ENCODE measurements around the gene DCANP1. TPM values are rescaled to one million over a fixed set of nuclear protein-coding genes. Genes with fewer than 3 reads are reported as not detected.

Gene DCANP1
- total and polyA plus RNA-seq, 4 donors, result 0.05 TPM; not detected in 3

DNA sequence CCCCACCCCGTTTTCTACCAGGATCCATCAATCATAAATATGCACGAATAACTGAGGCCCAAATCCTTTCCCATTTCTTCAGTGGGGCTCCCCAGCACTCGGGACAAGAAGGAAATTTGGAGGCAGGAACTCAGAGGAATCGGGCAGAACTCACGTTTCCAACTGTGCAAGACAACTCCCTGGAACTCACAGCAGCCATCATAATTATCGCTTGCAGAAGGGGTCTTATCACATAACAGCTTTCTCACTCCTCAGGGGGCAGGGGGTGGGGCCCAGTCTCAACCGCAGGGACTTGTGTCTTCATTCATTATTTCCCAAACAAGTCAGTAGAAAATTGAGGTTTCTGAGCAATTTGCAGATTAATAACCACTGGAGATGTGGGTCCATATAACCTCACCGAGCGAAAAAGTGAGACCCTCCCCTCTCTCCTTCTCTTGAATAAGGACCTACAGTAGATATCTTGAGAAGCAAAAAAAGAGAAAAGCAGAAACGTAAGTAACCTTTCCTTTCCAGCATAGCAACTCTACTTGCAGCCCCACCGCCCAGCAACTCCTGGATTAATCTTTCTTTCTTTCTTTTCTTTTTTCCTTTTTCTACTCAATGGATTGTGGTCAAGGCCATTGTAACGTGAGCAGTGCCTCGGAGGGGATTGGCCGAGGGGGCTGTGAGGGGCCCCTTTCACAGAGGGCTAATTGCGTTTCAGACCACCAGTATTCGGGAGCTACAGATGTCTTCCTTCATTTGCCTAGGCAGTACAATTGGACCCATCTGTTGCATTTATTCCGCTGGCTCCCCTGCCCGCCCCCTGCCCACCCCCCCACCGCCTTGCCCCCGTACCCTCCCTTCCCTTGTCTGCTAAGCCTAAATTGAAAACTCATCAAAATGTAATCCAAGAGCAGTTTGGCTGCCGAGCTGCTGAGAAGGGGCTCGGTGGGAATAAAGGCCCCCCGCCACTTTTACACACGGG, 29.8 kb upstream of the DCANP1 start:
- H3K36me3 ChIP-seq (ENCODE audit: control insufficient read depth in 4 of 4, insufficient read depth in 3 of 4, low read depth in 1 of 4, low read length in 3 of 4), result no peaks in the 10 kb centered on the region

DNA sequence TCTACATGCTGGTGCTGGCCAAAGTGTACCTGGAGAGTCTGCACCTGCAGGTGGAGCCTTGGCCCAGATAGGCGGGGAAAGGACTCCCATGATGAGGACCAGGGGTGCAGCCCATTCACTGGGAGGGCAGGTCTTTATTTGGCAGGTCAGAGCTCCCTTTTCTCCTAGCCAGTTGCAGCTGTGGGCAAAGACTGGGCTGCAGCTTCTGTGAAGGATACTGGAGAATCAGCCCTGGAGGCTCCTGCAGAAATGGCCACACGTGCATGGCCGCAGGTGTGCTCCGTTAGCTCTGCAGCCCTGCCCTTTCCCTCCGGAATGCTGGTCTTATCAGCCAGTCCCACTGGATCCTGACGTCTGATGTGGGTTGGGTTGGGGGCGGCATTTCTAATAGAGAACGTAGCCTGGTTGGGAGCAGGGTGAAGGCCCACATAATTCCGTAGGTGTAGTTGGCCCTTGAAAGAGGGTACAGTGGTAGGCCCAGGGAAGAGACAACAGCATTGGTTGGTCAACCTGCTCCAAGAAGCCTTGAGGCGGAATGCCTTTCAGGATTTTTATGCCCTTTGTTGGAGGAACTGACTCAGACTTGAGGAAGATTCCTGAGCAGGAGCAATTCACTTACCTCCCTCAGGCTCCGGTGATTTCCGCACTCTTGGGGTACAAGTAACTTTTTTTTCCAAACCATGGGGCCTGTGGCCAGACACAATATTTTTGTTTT, 27.0 kb upstream of the DCANP1 start:
- Histone ChIP-seq H3K9ac (ENCODE audit: low read depth in 1 of 2, low read length in 2 of 2) (no peak overlapping the region), H3K27ac (ENCODE audit: low read depth in 1 of 2, low read length in 2 of 2) (no peak overlapping the region), H3K36me3 (ENCODE audit: control insufficient read depth in 4 of 4, insufficient read depth in 3 of 4, low read depth in 1 of 4, low read length in 3 of 4) (no peaks in the 10 kb centered on the region), H3K27me3 (ENCODE audit: control insufficient read depth in 4 of 4, insufficient read depth in 4 of 4, low read length in 3 of 4) (peaks cover 0 to 2% (median 0%) of the 10 kb centered on the region in 4 donors), H3K4me3 (ENCODE audit: low read depth in 1 of 3, low read length in 3 of 3) (no peak overlapping the region), H3K4me1 (ENCODE audit: control insufficient read depth in 4 of 4, insufficient read depth in 4 of 4, low read length in 3 of 4) (no peaks in the 10 kb centered on the region), H3K9me3 (ENCODE audit: control insufficient read depth in 4 of 4, low read length in 3 of 4) (no peaks in the 10 kb centered on the region)
- TF ChIP-seq, protein P1, sequence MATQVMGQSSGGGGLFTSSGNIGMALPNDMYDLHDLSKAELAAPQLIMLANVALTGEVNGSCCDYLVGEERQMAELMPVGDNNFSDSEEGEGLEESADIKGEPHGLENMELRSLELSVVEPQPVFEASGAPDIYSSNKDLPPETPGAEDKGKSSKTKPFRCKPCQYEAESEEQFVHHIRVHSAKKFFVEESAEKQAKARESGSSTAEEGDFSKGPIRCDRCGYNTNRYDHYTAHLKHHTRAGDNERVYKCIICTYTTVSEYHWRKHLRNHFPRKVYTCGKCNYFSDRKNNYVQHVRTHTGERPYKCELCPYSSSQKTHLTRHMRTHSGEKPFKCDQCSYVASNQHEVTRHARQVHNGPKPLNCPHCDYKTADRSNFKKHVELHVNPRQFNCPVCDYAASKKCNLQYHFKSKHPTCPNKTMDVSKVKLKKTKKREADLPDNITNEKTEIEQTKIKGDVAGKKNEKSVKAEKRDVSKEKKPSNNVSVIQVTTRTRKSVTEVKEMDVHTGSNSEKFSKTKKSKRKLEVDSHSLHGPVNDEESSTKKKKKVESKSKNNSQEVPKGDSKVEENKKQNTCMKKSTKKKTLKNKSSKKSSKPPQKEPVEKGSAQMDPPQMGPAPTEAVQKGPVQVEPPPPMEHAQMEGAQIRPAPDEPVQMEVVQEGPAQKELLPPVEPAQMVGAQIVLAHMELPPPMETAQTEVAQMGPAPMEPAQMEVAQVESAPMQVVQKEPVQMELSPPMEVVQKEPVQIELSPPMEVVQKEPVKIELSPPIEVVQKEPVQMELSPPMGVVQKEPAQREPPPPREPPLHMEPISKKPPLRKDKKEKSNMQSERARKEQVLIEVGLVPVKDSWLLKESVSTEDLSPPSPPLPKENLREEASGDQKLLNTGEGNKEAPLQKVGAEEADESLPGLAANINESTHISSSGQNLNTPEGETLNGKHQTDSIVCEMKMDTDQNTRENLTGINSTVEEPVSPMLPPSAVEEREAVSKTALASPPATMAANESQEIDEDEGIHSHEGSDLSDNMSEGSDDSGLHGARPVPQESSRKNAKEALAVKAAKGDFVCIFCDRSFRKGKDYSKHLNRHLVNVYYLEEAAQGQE (IDR thresholded peaks at IDR 0.05), result no peak
- no peak for TF ChIP-seq TAF1 (conservative IDR thresholded peaks at IDR 0.05)
- TF ChIP-seq, protein P2, sequence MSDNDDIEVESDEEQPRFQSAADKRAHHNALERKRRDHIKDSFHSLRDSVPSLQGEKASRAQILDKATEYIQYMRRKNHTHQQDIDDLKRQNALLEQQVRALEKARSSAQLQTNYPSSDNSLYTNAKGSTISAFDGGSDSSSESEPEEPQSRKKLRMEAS (IDR thresholded peaks at IDR 0.05), result no peak
- TF ChIP-seq RXRA (IDR thresholded peaks at IDR 0.05), result no peak
- TF ChIP-seq SP1 (IDR thresholded peaks at IDR 0.05), result no peak
- no peak for TF ChIP-seq JUND (IDR thresholded peaks at IDR 0.05)
- TF ChIP-seq FOXA2 (IDR thresholded peaks at IDR 0.05), result no peak
- TF ChIP-seq, protein P3, sequence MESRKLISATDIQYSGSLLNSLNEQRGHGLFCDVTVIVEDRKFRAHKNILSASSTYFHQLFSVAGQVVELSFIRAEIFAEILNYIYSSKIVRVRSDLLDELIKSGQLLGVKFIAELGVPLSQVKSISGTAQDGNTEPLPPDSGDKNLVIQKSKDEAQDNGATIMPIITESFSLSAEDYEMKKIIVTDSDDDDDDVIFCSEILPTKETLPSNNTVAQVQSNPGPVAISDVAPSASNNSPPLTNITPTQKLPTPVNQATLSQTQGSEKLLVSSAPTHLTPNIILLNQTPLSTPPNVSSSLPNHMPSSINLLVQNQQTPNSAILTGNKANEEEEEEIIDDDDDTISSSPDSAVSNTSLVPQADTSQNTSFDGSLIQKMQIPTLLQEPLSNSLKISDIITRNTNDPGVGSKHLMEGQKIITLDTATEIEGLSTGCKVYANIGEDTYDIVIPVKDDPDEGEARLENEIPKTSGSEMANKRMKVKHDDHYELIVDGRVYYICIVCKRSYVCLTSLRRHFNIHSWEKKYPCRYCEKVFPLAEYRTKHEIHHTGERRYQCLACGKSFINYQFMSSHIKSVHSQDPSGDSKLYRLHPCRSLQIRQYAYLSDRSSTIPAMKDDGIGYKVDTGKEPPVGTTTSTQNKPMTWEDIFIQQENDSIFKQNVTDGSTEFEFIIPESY (IDR thresholded peaks at IDR 0.05), result no peak
- no peak for TF ChIP-seq FOXA1 (IDR thresholded peaks at IDR 0.05)
- no peak for TF ChIP-seq RAD21 (IDR thresholded peaks at IDR 0.05)
- TF ChIP-seq YY1 (IDR thresholded peaks at IDR 0.05), result no peak
- TF ChIP-seq HNF4G (IDR thresholded peaks at IDR 0.05), result no peak
- TF ChIP-seq HNF4A (conservative IDR thresholded peaks at IDR 0.05), result no peak
- TF ChIP-seq EGR1 (IDR thresholded peaks at IDR 0.05; ENCODE audit: low read depth in 2 of 2), result no peak
- no peak for TF ChIP-seq NR2F2 (IDR thresholded peaks at IDR 0.05)
- TF ChIP-seq, protein P4, sequence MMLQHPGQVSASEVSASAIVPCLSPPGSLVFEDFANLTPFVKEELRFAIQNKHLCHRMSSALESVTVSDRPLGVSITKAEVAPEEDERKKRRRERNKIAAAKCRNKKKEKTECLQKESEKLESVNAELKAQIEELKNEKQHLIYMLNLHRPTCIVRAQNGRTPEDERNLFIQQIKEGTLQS (IDR thresholded peaks at IDR 0.05), result no peak
- TF ChIP-seq, protein P5, sequence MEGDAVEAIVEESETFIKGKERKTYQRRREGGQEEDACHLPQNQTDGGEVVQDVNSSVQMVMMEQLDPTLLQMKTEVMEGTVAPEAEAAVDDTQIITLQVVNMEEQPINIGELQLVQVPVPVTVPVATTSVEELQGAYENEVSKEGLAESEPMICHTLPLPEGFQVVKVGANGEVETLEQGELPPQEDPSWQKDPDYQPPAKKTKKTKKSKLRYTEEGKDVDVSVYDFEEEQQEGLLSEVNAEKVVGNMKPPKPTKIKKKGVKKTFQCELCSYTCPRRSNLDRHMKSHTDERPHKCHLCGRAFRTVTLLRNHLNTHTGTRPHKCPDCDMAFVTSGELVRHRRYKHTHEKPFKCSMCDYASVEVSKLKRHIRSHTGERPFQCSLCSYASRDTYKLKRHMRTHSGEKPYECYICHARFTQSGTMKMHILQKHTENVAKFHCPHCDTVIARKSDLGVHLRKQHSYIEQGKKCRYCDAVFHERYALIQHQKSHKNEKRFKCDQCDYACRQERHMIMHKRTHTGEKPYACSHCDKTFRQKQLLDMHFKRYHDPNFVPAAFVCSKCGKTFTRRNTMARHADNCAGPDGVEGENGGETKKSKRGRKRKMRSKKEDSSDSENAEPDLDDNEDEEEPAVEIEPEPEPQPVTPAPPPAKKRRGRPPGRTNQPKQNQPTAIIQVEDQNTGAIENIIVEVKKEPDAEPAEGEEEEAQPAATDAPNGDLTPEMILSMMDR (IDR thresholded peaks at IDR 0.05; ENCODE audit: low read depth, low read length, missing input control), result no peak
- TF ChIP-seq GABPA (IDR thresholded peaks at IDR 0.05 in 1 of 2, conservative IDR thresholded peaks at IDR 0.05 in 1 of 2), result no peak
- WGBS, result 79% methylated on average over 12 of the region's 12 CpGs
- no peak for DNase-seq (ENCODE audit: low spot score)

More for the DNA sequence above, 29.8 kb upstream of the DCANP1 start:
- WGBS, result 44% methylated on average over 24 of the region's 24 CpGs
- Histone ChIP-seq H3K9me3 (ENCODE audit: control insufficient read depth in 4 of 4, low read length in 3 of 4) (no peaks in the 10 kb centered on the region), H3K4me3 (ENCODE audit: low read depth in 1 of 3, low read length in 3 of 3) (no peak overlapping the region), H3K4me1 (ENCODE audit: control insufficient read depth in 4 of 4, insufficient read depth in 4 of 4, low read length in 3 of 4) (no peaks in the 10 kb centered on the region), H3K9ac (ENCODE audit: low read depth in 1 of 2, low read length in 2 of 2) (no peak overlapping the region), H3K27me3 (ENCODE audit: control insufficient read depth in 4 of 4, insufficient read depth in 4 of 4, low read length in 3 of 4) (peaks cover 0 to 2% (median 0%) of the 10 kb centered on the region in 4 donors), H3K27ac (ENCODE audit: low read depth in 1 of 2, low read length in 2 of 2) (no peak overlapping the region)
- DNase-seq (ENCODE audit: low spot score), result peak; percentile 53
- TF ChIP-seq, protein P2 (IDR thresholded peaks at IDR 0.05), result no peak
- TF ChIP-seq YY1 (IDR thresholded peaks at IDR 0.05) (no peak), JUND (IDR thresholded peaks at IDR 0.05) (no peak), FOXA1 (IDR thresholded peaks at IDR 0.05) (no peak)
